ENCODE data around the gene ASIC4. TPM values are rescaled to one million over a fixed set of nuclear protein-coding genes. Genes with fewer than 3 reads are reported as not detected.

ASIC4 gene
- polyA plus RNA-seq, 2 of the 4 experiments (the other 2 are of a cell fraction), result 0.04 TPM; not detected in 1

- TF ChIP-seq REST (IDR thresholded peaks at IDR 0.05) (peak; percentile 53; the same call in 1 of the 2 replicates), RCOR1 (IDR thresholded peaks at IDR 0.05; ENCODE audit: low read depth, low read length) (no peak), CTCF (IDR thresholded peaks at IDR 0.05) (peak; percentile 57), JUN (IDR thresholded peaks at IDR 0.05) (no peak), EHF (CRISPR knock-in tag; IDR thresholded peaks at IDR 0.05) (no peak), CBX8 (IDR thresholded peaks at IDR 0.05) (no peak), RNF2 (IDR thresholded peaks at IDR 0.05; ENCODE audit: borderline replicate concordance, low read depth) (no peak), EP300 (IDR thresholded peaks at IDR 0.05) (no peak), JUNB (IDR thresholded peaks at IDR 0.05) (no peak), KDM5A (IDR thresholded peaks at IDR 0.05) (no peak), FOSL2 (IDR thresholded peaks at IDR 0.05) (no peak), FOSL2 (CRISPR knock-in tag; IDR thresholded peaks at IDR 0.05) (no peak), TFCP2L1 (CRISPR knock-in tag; IDR thresholded peaks at IDR 0.05) (no peak), GATA3 (IDR thresholded peaks at IDR 0.05; ENCODE audit: borderline replicate concordance) (no peak), CHD4 (IDR thresholded peaks at IDR 0.05; ENCODE audit: borderline replicate concordance) (no peak), ZC3H11A (IDR thresholded peaks at IDR 0.05) (no peak), RARB (CRISPR knock-in tag; IDR thresholded peaks at IDR 0.05) (no peak), MAX (IDR thresholded peaks at IDR 0.05) (peak; percentile 44; the same call in 1 of the 2 replicates), CBX2 (IDR thresholded peaks at IDR 0.05; ENCODE audit: borderline replicate concordance, low read depth) (no peak)
These were observed 18.7 kb upstream of the ASIC4 start (continued) for GRCh38 chr2:219495531-219496122.

GRCh38 chr2:219496247-219496824, 17.9 kb upstream of the ASIC4 start:
- H3K4me2 ChIP-seq, result no peak overlapping the region
- no peak for DNase-seq (ENCODE audit: low read depth in 1 of 2, low spot score in 1 of 2)
- no peaks in the 10 kb centered on the region for H3K9me3 ChIP-seq
- H3K27ac ChIP-seq, result no peak overlapping the region
- no peak for FAIRE-seq
- H3K4me3 ChIP-seq, result no peak overlapping the region
- H3K4me1 ChIP-seq, result peaks cover 22% of the 10 kb centered on the region; the same call in 2 of the 3 replicates
- WGBS (ENCODE audit: missing lambda C conversion rate), result 78% methylated on average over 18 of the region's 20 CpGs
- POLR2A ChIA-PET, result no interaction called here
- CTCF ChIA-PET, result interaction anchor here (0.7 to 89.4 kb wide), 7 partner anchors 10 to 338 kb away, joined by 3 to 3291 read pairs (median 8); partner anchors contain the start of genes ASIC4, CHPF, GMPPA and SPEG
- ATAC-seq, result no peak
- no peak for TF ChIP-seq HDAC2 (IDR thresholded peaks at IDR 0.05)
- no peak for TF ChIP-seq NR3C1 (IDR thresholded peaks at IDR 0.05)
- TF ChIP-seq HEYL (CRISPR knock-in tag; IDR thresholded peaks at IDR 0.05), result no peak
- TF ChIP-seq ATOH8 (CRISPR knock-in tag; IDR thresholded peaks at IDR 0.05; ENCODE audit: low read depth), result no peak
- TF ChIP-seq PHF8 (IDR thresholded peaks at IDR 0.05; ENCODE audit: borderline replicate concordance, low read depth), result no peak
- TF ChIP-seq PBX3 (IDR thresholded peaks at IDR 0.05), result no peak
- no peak for TF ChIP-seq REST (IDR thresholded peaks at IDR 0.05)
- TF ChIP-seq BCL3 (IDR thresholded peaks at IDR 0.05), result no peak
- no peak for TF ChIP-seq NFE2L2 (conservative IDR thresholded peaks at IDR 0.05; ENCODE audit: low read length)
- TF ChIP-seq RCOR1 (IDR thresholded peaks at IDR 0.05; ENCODE audit: low read depth, low read length), result no peak
- TF ChIP-seq CHD4 (IDR thresholded peaks at IDR 0.05; ENCODE audit: borderline replicate concordance), result no peak
